ENCODE data around the gene EXOC4.
"Not testable (repeated sequence)": the region's sequence is repeated elsewhere in the genome, so short reads cannot be mapped to it uniquely, and the experiment has no call there.

The EXOC4 gene

DNA sequence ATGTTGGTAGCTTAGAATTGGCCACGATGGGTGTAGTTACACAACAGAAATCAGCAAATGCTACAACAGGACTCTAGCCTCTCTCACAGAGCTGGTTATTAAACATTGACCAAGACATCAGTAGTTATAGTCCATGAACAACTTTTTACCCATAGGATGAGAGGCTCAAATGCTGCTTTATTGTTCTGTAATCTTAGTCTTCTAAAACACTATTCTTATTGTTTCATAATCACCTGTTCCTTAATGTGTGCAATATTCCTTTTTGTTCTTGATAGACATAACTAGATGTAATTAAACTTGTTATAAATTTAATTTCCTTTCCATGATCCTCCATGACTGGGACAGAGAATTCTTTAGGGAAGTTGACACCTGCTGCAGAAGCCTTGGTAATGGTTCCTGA lies 356.9 kb downstream of the EXOC4 start:
- no peak for DNase-seq (ENCODE audit: low read depth in 4 of 4, low spot score in 1 of 4)

DNA sequence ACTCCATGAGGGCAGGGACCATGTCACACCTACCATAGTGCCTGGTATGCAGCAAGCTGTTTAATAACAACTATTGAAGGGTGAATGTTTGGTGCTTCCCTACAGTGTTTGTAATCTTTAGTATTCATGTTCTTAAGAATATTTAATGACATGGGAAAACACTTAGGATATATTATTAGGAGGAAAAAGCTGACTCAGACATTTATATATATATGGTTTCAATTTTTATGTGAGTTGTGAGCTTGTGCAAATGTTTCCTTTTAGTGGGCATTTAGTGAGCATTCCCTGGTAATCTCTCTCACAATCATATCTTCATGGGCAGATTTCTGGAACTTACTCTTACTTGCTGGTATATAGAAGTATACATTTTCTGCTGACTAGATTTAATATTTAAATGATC lies 359.1 kb downstream of the EXOC4 start:
- DNase-seq (ENCODE audit: low read depth in 4 of 4, low spot score in 1 of 4) = no peak

DNA sequence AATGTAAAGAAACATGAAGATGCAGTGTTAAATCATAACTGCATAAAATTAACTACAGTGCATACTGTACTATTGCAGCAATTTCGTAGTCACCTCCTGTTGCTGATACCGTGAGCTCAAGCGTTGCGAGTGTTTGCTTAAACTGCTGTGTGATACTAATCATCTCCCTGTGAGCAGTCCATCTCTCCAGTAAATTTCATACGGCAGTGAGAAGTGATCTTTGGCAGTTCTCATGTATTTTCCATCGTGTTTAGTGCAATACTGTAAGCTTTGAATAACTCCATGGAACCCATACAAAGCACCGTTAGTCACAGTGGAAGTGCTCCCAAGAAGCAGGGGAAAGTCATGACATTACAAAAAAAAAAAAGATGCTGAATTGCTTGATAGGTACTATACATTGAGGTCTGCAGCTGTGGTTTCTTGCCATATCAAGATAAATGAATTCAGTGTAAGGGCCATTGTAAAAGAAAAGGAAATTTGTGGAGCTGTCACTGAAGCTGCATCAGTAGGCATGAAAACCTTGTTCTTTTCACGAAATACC lies 360.4 kb downstream of the EXOC4 start:
- no peak for DNase-seq (ENCODE audit: low read depth in 4 of 4, low spot score in 1 of 4)

DNA sequence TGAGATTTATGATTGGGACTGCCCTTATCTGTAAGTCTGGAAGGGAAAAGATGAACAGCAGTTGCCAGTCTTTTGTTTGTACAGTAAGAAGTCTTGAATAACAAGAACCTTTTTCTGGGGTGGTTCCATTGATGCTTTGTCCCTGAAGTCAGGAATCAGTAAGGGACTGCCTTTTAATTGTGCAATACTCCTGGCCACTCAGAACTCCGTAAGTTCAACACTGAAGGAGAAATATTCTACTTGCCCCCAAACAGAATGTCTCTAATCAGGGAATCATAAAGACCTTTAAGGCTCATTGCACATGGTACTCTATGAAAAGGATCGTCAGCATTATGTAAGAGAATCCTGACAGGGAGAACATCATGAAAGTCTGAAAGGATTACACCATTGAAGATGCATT lies 361.4 kb downstream of the EXOC4 start:
- no peak for DNase-seq (ENCODE audit: low read depth in 4 of 4, low spot score in 1 of 4)

GRCh38 chr7:133618970-133619369 lies 366.1 kb downstream of the EXOC4 start:
- DNase-seq (ENCODE audit: low read depth in 4 of 4, low spot score in 1 of 4) = no peak

DNA sequence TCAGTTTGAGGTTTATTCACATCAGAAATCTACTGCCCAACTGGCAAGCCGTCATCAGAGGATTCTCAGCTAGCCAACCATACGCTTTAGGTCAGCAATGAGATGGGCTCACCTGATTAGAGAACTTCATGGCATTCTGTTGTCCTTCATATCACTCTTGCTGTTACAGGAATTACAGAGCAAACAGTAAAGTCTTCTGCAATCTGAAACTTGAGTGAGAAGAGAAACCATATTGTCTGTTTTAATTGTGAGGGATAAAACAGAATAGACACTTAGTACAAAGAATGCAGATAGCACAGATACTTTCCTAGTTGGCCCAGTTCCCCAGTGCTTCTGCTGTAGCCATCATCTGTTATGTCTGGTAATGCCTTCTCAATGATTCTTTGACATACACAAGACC lies 366.6 kb downstream of the EXOC4 start:
- DNase-seq (ENCODE audit: low read depth in 4 of 4, low spot score in 1 of 4) = no peak

GRCh38 chr7:133623721-133624120 lies 370.8 kb downstream of the EXOC4 start:
- no peak for DNase-seq (ENCODE audit: low read depth in 4 of 4, low spot score in 1 of 4)

DNA sequence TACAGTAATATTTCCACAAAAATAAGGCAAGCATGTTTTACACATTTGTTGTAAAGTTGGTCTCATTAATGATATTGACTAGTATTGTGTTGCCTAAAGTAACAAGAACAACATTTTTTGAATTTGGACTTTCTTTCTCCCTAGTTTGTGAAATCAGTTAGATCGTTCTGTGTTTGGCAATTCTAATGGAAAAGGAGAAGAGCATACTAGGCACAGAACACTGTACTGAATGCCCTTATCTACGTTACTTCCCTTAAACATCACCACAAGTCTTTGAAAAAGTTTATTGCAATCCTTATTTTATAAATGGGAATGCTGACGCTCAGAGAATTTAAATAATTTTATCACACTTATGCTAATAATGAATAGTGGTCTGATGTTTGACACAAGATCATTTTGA lies 372.2 kb downstream of the EXOC4 start:
- no peak for DNase-seq (ENCODE audit: low read depth in 4 of 4, low spot score in 1 of 4)

DNA sequence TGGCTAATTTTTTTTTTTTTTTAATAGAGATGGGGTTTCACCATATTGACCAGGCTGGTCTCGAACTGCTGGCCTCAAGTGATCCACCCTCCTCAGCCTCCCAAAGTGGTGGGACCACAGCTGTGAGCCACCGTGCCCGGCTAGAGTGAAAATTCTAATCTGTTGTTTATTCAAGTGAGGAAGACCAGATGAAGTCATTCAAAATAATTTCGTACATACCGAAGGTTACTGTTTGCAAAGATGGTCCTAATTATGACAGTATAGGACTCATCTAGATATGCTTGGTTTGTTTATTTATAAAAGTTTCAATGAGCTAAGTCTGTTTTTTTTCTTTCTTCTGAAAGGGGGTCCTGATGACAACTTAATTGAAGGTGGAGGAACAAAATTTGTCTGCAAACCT lies 376.8 kb downstream of the EXOC4 start:
- no peak for DNase-seq (ENCODE audit: low read depth in 4 of 4, low spot score in 1 of 4)

DNA sequence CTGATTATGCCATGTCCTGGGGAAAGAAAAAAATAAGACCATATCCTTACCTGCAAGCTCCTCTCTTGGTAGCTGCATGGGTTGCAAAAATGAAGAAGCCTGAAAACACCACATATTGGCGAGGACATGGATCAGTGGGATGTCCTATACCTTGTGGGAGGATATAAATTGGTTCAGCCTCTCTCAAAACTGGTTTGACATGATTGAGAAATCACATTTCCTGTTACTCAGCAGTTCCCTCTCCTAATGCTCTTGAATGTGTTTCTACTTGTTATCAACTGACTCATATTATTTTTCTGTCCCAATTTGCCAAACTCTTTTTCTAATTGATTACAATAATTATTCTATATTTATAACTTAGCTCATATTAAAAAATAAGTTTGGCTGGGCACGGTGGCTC lies 380.2 kb downstream of the EXOC4 start:
- no peak for DNase-seq (ENCODE audit: low read depth in 4 of 4, low spot score in 1 of 4)

- DNase-seq (ENCODE audit: low read depth in 4 of 4, low spot score in 1 of 4) = no peak
Measured at GRCh38 chr7:133635541-133635940, 382.7 kb downstream of the EXOC4 start.

GRCh38 chr7:133638857-133639256 lies 386.0 kb downstream of the EXOC4 start:
- no peak for DNase-seq (ENCODE audit: low read depth in 4 of 4, low spot score in 1 of 4)

DNA sequence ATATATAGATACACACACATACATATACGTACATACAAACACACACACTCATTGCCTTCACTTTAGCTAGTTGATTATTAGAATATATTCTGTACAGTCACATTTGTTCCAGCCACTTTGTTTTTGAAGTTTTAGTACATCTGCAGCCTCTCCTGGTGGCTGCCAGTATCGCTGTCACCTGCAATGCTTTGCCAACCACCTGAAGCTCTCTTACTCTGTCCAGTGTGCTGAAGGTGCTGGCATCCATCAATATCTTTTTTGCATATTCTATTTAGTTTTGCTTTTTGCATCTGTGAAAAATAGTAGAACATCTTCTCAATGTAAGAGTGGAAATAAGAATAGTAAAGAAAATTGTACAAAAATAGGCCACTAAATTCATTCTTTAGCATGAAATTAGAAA lies 388.6 kb downstream of the EXOC4 start:
- DNase-seq (ENCODE audit: low read depth in 4 of 4, low spot score in 1 of 4) = no peak

DNA sequence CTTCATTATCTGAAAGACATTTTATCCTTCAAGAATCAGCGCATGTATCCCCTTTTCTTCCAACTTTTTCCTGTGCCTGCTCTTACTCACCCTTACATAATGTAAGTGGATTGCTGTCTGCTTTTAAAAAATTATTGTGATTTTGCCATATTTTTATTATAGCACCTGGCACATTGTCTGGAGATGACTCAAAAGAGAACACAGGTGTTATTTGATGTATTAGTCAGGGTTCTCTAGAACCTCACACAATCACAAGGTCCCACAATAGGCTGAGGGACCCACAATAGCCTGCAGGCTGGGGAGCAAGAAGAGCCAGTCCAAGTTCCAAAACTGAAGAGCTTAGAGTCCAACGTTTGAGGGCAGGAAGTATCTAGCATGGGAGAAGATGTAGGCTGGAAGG lies 390.0 kb downstream of the EXOC4 start:
- no peak for DNase-seq (ENCODE audit: low read depth in 4 of 4, low spot score in 1 of 4)

DNA sequence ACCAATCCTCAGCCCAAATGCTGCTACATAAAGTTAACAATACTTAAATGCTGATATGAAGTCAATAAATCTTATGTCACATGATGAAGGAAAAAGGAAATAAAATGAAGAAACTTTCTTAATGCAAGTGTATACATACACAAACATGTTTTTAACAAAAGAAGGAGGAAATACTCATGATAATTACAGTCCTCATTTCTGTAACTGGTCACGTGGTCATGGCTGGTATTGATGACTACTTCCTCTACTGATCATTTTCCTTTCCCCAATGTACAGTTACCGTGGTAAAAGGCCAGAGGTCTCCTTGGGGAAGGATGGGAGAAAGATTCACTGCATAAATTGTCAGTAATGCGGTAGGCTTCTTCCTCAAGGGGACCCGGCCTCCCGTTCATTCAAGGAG lies 390.8 kb downstream of the EXOC4 start:
- not testable (repeated sequence) for DNase-seq (ENCODE audit: low read depth in 4 of 4, low spot score in 1 of 4)

GRCh38 chr7:133645884-133646391 lies 393.1 kb downstream of the EXOC4 start:
- DNase-seq (ENCODE audit: low read depth in 4 of 4, low spot score in 1 of 4) = no peak

DNA sequence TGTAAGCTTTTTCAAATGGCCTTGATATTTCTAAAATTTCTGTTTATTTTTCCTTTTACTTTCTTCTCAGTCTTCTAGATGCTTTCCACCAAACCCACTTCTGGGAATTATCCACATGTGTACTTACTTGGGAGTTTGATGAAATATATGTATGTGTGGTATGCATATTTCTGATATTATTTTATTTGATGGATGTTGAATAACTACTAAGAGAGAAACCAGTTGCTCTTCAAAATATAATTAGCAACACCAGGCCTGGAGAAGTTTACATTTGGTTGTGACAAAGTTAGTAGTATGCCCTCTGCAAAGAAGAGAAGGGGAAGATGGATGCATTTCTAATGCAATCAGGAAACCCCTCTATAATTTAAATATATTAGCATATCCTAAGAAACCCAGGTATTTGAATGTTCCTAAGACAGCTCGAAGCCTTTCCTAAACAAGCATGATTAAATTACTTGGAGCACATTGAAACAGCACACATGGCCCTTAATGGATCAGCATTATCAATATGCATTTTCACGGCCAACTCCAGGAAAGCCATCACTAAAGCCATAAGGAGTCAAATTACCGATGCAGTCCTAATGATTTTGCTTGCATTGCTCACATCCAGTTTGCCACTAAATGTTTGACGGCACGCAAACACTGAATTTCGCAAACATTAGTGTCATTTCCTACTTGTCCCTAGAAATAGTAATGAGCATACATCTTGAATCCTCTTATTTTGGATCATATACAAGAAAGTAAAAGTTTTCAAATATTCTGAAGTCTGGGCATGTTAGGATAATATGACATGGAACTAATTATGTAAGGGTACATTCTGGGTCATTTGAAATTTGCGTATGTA lies 393.8 kb downstream of the EXOC4 start:
- DNase-seq (ENCODE audit: low read depth in 4 of 4, low spot score in 1 of 4) = no peak

DNA sequence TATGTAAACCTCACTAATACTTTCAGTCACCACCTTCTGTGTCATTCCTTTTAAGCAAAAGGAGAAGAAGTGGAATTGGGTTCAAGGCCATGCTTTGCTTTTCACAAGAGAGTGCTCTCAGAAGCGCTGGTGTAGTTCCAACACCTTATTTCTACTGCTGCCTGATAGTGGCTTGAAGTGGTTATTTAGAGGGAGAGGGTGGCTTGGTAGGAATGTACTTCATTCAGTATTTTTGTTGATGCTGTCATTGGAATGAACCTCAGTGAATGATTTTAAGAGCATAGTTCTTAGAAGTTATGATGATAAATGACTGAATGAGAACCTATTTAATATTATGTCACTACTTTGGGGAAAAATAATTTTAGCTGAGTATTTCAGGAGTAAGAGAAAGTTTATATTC lies 396.7 kb downstream of the EXOC4 start:
- no peak for DNase-seq (ENCODE audit: low read depth in 4 of 4, low spot score in 1 of 4)

DNA sequence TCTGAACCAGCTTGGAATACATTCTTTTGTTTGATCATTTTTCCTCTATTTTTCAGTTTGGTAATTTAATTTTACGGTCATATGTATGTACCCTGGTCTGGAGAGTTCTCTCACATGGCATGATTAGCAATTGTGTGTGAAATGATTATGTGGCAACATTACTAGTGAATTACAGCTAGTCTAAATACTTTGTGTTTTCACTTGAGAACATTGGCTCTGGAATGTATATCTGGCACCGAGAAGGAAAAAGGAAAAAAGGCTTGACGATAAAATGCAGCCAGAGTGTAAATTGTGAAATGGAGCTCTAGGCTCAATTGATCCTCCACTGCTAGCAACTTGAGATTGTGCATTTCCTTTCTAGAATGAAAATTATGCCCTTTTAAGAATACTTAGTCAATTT lies 397.2 kb downstream of the EXOC4 start:
- no peak for DNase-seq (ENCODE audit: low read depth in 4 of 4, low spot score in 1 of 4)

DNA sequence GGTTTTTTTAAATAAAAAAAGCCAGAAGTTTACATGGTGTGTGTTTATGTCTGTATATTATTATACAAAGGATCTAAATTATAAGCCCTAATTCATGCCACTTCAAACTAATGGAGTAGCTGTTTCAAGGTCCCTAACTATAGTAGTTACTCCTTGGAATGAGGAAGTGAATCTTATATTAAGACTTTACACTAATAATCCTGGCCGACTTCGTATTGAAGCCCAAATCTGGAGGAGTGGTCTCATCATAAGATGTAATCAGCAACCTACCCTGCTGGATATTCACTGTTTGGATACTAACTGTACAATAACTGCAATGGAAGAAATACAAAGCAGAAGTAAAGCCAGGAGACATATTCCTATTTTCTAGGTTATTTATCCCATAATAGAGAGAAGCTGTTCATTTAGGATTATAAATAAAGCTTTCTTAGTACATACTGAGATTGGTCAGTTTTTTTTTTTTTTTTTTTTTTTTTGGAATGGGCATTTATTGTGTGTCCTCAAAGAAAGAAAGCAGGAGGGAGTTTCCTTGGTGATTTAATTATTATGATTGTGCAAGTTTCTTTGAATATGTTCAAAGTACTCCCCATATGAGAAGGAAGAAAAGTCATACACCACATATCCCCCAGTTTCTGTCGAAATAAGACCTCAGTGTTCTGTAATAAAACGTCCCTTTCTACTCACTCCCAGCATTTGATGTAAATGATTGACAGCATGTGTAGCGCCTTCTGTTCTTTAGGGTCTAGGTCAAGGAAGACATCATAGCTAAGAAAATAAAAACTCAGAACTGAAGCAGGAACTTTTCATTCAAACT lies 397.8 kb downstream of the EXOC4 start:
- no peak for DNase-seq (ENCODE audit: low read depth in 4 of 4, low spot score in 1 of 4)

DNA sequence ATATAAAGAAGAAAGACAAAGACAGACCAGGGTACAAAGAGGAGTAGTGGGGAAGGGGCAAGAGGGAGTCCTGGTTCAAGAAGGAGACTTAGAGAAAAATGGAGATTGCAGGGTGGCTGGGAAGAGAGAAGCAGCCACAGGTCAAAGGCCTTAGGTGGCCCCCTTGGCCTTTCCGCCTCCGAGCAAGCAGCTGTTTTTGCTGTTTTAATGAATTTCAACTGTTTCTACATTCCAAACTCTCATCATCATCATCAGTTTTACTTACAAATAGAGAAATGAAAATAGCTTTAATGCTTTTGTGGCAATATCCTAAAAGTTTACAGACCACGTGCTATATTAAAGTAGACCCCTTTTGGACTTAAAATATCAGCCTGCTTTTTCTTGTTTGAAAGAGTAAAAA lies 399.7 kb downstream of the EXOC4 start:
- DNase-seq (ENCODE audit: low read depth in 4 of 4, low spot score in 1 of 4) = no peak

- DNase-seq (ENCODE audit: low read depth in 4 of 4, low spot score in 1 of 4) = no peak
Measured at GRCh38 chr7:133654547-133654946, 401.7 kb downstream of the EXOC4 start.

Data from stimulated activated CD4-positive, alpha-beta T cell treated with anti-CD3 and anti-CD28 coated beads, Interleukin-1b, Interleukin-23, amount 100 ng/mL, for 24 hours (primary cell).